BLaER1 (cell line): ENCODE data around the gene TMEM232.
"Not testable (repeated sequence)": the region's sequence is repeated elsewhere in the genome, so short reads cannot be mapped to it uniquely, and the experiment has no call there.

Experiments
- H3K27ac ChIP-seq: shearing (Covaris generic); formaldehyde crosslinking; 2 replicates; pipeline ENCODE4 v1.8.1; 2022
- H3K27me3 ChIP-seq: shearing (Covaris generic); formaldehyde crosslinking; 2 replicates; pipeline ENCODE4 v1.8.1; 2022
- H3K36me3 ChIP-seq: shearing (Covaris generic); formaldehyde crosslinking; 2 replicates; pipeline ENCODE4 v1.8.1; 2022
- H3K4me1 ChIP-seq: shearing (Covaris generic); formaldehyde crosslinking; 2 replicates; pipeline ENCODE4 v1.8.1; 2022
- H3K4me2 ChIP-seq: shearing (Covaris generic); formaldehyde crosslinking; 2 replicates; pipeline ENCODE4 v1.8.1; 2022
- H3K4me3 ChIP-seq: shearing (Covaris generic); formaldehyde crosslinking; 2 replicates; pipeline ENCODE4 v1.8.1; 2022
- H3K9ac ChIP-seq: shearing (Covaris generic); formaldehyde crosslinking; 2 replicates; pipeline ENCODE4 v1.8.1; 2022
- H3K9me3 ChIP-seq: shearing (Covaris generic); formaldehyde crosslinking; 2 replicates; pipeline ENCODE4 v1.8.1; 2022
- H4K20me1 ChIP-seq: shearing (Covaris generic); formaldehyde crosslinking; 2 replicates; pipeline ENCODE4 v1.8.1; 2022
- Cebpa-rat ChIP-seq: shearing (Covaris generic); IDR thresholded peaks from 2 replicates; pipeline ENCODE4 v1.8.1; 2022

The TMEM232 gene

GRCh38 chr5:110536120-110537115 is 190.1 kb downstream of the TMEM232 start:
- no peak overlapping the region for H3K4me3 ChIP-seq
- TF ChIP-seq Cebpa-rat: no peak
- no peaks in the 10 kb centered on the region for H3K27me3 ChIP-seq
- H3K4me1 ChIP-seq: no peaks in the 10 kb centered on the region
- no peaks in the 10 kb centered on the region for H3K9me3 ChIP-seq
- H3K36me3 ChIP-seq: no peaks in the 10 kb centered on the region
- no peaks in the 10 kb centered on the region for H4K20me1 ChIP-seq
- H3K27ac ChIP-seq: no peak overlapping the region
- no peak overlapping the region for H3K4me2 ChIP-seq
- no peak overlapping the region for H3K9ac ChIP-seq

GRCh38 chr5:110535146-110535545 is 191.3 kb downstream of the TMEM232 start:
- not testable (repeated sequence) for H3K36me3 ChIP-seq, H3K4me1 ChIP-seq, H4K20me1 ChIP-seq, H3K9me3 ChIP-seq, H3K4me3 ChIP-seq, H3K27ac ChIP-seq, H3K9ac ChIP-seq, H3K4me2 ChIP-seq, H3K27me3 ChIP-seq

- H3K9me3 ChIP-seq: peaks cover 4% of the 10 kb centered on the region; the same call in 1 of the 2 replicates
- H3K27me3 ChIP-seq: no peaks in the 10 kb centered on the region
- H3K4me2 ChIP-seq: no peak overlapping the region
- H4K20me1 ChIP-seq: no peaks in the 10 kb centered on the region
- no peak overlapping the region for H3K4me3 ChIP-seq
- H3K36me3 ChIP-seq: no peaks in the 10 kb centered on the region
- no peak overlapping the region for H3K27ac ChIP-seq
- no peak overlapping the region for H3K9ac ChIP-seq
- no peaks in the 10 kb centered on the region for H3K4me1 ChIP-seq
- TF ChIP-seq Cebpa-rat: no peak
Measured at GRCh38 chr5:110525762-110526161, 200.7 kb downstream of the TMEM232 start.

- Histone ChIP-seq H3K4me1 (no peaks in the 10 kb centered on the region; the same call in 1 of the 2 replicates), H3K4me2 (no peak overlapping the region), H3K36me3 (no peaks in the 10 kb centered on the region), H3K27ac (no peak overlapping the region), H4K20me1 (no peaks in the 10 kb centered on the region), H3K4me3 (no peak overlapping the region), H3K9ac (no peak overlapping the region), H3K27me3 (no peaks in the 10 kb centered on the region), H3K9me3 (peaks cover 4% of the 10 kb centered on the region; the same call in 1 of the 2 replicates)
- TF ChIP-seq Cebpa-rat: no peak
Measured at GRCh38 chr5:110517396-110517795, 209.1 kb downstream of the TMEM232 start.

- Histone ChIP-seq H3K9ac (no peak overlapping the region), H3K36me3 (no peaks in the 10 kb centered on the region), H3K9me3 (no peaks in the 10 kb centered on the region), H3K27ac (no peak overlapping the region), H3K4me1 (no peaks in the 10 kb centered on the region; the same call in 1 of the 2 replicates), H3K4me3 (no peak overlapping the region), H3K27me3 (no peaks in the 10 kb centered on the region), H3K4me2 (no peak overlapping the region), H4K20me1 (no peaks in the 10 kb centered on the region)
- no peak for TF ChIP-seq Cebpa-rat
Measured at GRCh38 chr5:110514030-110514429, 212.4 kb downstream of the TMEM232 start.

GRCh38 chr5:110512266-110512665 is 214.2 kb downstream of the TMEM232 start:
- H3K4me2 ChIP-seq: no peak overlapping the region
- no peak for TF ChIP-seq Cebpa-rat
- H3K4me1 ChIP-seq: no peaks in the 10 kb centered on the region
- no peak overlapping the region for H3K9ac ChIP-seq
- no peak overlapping the region for H3K4me3 ChIP-seq
- H4K20me1 ChIP-seq: no peaks in the 10 kb centered on the region
- H3K9me3 ChIP-seq: no peaks in the 10 kb centered on the region
- no peak overlapping the region for H3K27ac ChIP-seq
- H3K27me3 ChIP-seq: no peaks in the 10 kb centered on the region
- no peaks in the 10 kb centered on the region for H3K36me3 ChIP-seq

- H3K27ac ChIP-seq: no peak overlapping the region
- no peak overlapping the region for H3K4me2 ChIP-seq
- H3K36me3 ChIP-seq: no peaks in the 10 kb centered on the region
- H3K4me3 ChIP-seq: no peak overlapping the region
- no peak for TF ChIP-seq Cebpa-rat
- no peaks in the 10 kb centered on the region for H3K4me1 ChIP-seq
- H3K9ac ChIP-seq: no peak overlapping the region
- H3K9me3 ChIP-seq: no peaks in the 10 kb centered on the region
- H3K27me3 ChIP-seq: no peaks in the 10 kb centered on the region
- H4K20me1 ChIP-seq: no peaks in the 10 kb centered on the region
Measured at GRCh38 chr5:110510146-110510545, 216.3 kb downstream of the TMEM232 start.

GRCh38 chr5:110507972-110508371 is 218.5 kb downstream of the TMEM232 start:
- H3K4me1 ChIP-seq: no peaks in the 10 kb centered on the region
- no peak overlapping the region for H3K9ac ChIP-seq
- no peak for TF ChIP-seq Cebpa-rat
- H3K36me3 ChIP-seq: no peaks in the 10 kb centered on the region
- H3K4me3 ChIP-seq: no peak overlapping the region
- no peaks in the 10 kb centered on the region for H3K9me3 ChIP-seq
- no peaks in the 10 kb centered on the region for H4K20me1 ChIP-seq
- H3K4me2 ChIP-seq: no peak overlapping the region
- H3K27ac ChIP-seq: no peak overlapping the region
- no peaks in the 10 kb centered on the region for H3K27me3 ChIP-seq

- Histone ChIP-seq H3K4me2 (no peak overlapping the region), H3K4me3 (no peak overlapping the region), H3K36me3 (no peaks in the 10 kb centered on the region), H3K4me1 (no peaks in the 10 kb centered on the region), H3K27ac (no peak overlapping the region), H4K20me1 (no peaks in the 10 kb centered on the region), H3K27me3 (no peaks in the 10 kb centered on the region), H3K9ac (no peak overlapping the region), H3K9me3 (no peaks in the 10 kb centered on the region)
- no peak for TF ChIP-seq Cebpa-rat
Measured at GRCh38 chr5:110506378-110506777, 220.1 kb downstream of the TMEM232 start.

GRCh38 chr5:110496276-110496675 is 230.2 kb downstream of the TMEM232 start:
- no peaks in the 10 kb centered on the region for H4K20me1 ChIP-seq
- no peak overlapping the region for H3K4me3 ChIP-seq
- no peak for TF ChIP-seq Cebpa-rat
- no peak overlapping the region for H3K4me2 ChIP-seq
- H3K4me1 ChIP-seq: no peaks in the 10 kb centered on the region
- no peaks in the 10 kb centered on the region for H3K27me3 ChIP-seq
- no peak overlapping the region for H3K27ac ChIP-seq
- H3K9ac ChIP-seq: no peak overlapping the region
- H3K36me3 ChIP-seq: no peaks in the 10 kb centered on the region
- no peaks in the 10 kb centered on the region for H3K9me3 ChIP-seq
